GM18508 (cell line): ENCODE measurements around the gene VPS16.
"Not testable (repeated sequence)": the region's sequence is repeated elsewhere in the genome, so short reads cannot be mapped to it uniquely, and the experiment has no call there.

Experiments used
- ATAC-seq: cut with Tn5 transposase; IDR thresholded peaks from one replicate; pipeline ENCODE4 v1.9.1; 2021; ENCODE audit warnings: moderate number of reproducible peaks; ENCODE audit not compliant: insufficient read depth, unreplicated experiment

VPS16 gene

DNA sequence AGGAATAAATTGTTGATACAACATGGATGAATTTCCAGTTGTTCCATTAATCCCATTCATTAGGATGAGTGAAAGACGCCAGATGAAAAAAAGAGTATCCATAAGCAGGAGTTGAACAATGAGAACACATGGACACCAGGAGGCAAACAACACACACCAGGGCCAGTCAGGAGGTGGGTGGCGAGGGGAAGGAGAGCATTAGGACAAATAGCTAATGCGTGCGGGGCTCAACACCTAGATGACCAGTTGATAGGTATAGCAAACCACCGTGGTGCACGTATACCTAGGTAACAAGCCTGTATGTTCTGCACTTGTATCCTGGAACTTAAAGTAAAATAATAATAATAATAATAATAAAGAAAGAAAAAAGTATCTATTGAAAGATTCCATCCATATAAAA, 11.2 kb upstream of the VPS16 start:
- ATAC-seq = no peak

DNA sequence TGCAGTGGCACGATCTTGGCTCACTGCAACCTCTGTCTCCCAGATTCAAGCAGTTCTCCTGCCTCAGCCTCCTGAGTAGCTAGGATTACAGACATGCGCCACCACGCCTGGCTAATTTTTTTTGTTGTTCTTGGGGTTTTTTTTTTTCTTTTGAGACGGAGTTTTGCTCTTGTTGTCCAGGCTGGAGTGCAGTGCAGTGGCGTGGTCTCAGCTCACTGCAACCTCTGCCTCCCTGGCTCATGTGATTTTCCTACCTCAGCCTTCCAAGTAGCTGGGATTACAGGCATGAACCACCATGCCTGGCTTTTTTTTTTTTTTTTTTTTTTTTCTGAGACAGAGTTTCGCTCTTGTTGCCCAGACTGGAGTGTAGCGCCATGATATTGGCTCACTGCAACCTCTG, 9.3 kb upstream of the VPS16 start:
- ATAC-seq = not testable (repeated sequence)

DNA sequence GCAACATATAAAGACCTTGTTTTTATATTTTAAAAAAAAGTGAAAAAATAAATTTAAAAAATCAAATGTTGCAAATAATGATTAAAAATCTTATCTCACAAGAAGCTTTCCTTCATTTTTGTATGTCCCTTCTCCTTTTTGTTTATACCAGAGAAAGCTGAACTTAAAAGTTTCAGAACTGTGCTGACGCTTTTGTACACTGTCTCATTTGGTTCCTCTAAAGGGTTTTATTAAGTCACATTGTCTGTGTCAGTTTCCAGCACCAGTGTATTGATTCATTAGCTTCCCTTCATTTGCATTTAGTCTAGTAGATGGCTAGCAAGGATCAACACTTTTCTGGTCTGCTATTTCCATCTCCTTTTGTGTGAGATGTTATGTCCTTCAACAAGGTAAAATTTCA, 6.8 kb upstream of the VPS16 start:
- no peak for ATAC-seq

DNA sequence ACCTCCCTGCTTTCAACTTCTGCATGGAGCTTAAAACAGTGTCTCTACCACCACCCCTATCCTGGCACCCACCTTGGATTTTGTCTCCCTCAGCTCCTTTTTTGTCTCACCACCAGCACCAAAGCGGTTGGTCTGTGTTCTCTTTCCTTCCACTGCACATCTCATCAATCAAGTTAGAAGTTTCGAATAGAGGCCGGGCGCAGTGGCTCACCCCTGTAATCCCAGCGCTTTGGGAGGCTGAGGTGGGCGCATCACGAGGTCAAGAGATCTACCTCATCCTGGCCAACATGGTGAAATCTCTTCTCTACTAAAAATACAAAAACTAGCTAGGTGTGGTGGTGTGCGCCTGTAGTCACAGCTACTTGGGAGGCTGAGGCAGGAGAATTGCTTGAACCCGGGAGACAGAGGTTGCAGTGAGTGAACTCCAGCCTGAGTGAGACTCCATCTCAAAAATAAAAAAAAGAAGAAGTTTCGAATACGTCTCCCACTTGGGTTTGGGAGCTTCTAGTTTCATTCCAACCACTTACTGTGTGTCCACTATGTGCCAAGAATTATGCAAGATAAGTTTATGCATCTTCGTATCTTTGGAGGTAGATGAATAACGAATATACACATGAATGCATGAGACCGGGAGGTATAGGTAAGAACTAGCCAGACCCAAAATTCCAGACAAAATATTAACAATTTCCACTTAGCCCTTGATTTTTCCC, 6.0 kb upstream of the VPS16 start:
- no peak for ATAC-seq

DNA sequence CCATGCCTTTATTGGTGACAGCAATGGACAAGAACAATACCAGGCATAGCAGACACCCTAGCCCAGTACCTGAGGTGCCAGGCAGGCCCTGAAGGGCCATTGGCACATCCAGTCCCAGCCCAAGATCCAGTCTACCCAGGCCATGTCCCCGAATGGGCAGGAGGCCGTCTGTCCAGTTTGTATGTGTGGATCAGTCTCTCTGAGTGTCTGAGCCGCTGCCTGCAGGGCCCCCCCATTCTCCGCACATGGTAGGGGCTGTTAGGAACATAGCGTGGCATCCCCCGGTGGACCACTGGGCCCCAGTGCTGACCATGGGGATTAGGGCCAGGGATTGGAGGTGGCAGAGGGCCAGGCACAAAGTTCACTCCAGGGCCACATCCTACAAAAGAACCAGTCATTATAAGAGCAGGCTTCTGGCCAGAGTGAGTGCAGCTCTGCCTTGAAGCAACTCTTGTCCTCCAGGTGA, 5.2 kb upstream of the VPS16 start:
- ATAC-seq = no peak

DNA sequence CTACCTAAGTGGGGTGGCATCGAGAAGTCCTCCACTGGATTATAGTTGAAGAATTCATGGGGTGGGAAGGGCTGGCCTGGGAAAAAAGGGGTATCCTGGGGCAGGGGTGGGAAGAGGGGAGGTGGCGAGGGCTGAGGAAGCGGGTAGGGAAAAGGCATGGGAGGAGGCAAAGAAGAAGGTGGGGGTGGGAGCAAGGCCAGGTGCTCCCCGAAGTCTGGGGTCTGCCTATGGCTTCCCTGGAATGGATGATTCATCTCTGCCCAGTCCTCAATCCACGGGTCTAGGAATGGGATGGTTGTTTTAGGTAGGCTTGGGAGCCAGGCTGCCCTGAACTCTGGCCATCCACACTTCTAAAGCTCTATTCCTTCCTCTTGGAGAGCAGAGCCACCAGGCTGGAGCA, 4.5 kb upstream of the VPS16 start:
- ATAC-seq = no peak

DNA sequence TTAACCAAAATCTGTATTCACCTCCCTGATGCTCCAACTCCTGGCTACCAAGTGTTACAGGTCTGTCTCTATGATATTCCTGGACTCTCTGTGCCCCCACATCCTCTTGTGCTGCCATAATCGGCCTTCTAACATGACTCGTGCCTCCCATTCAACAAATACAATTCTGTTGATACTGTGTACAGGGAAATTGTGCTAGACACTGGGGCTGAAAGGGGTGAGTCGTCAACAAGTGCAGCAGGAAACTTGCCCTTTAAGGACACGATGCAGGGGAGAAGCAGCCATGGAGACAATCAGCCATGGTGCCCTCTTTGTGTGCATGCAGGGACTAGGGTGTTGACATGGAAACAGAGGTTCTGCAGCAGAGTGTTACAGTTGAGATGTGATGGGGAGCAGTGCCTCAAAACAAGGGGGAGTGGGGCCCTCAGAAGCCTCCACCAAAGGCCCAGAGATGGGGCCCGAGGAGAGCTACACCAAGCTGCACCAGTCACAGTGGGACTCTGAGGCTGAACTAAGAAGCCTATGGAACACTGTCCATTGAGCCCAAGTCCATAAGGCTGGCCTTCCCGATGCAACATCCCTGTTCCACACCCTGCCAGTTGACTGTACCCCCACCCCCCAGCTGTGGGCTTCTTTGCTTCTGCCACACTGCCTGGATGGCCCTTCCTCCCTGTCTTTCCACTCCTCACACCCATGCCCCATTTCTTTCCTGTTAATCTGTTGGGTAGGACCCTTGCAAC, 3.2 kb upstream of the VPS16 start:
- ATAC-seq = no peak

DNA sequence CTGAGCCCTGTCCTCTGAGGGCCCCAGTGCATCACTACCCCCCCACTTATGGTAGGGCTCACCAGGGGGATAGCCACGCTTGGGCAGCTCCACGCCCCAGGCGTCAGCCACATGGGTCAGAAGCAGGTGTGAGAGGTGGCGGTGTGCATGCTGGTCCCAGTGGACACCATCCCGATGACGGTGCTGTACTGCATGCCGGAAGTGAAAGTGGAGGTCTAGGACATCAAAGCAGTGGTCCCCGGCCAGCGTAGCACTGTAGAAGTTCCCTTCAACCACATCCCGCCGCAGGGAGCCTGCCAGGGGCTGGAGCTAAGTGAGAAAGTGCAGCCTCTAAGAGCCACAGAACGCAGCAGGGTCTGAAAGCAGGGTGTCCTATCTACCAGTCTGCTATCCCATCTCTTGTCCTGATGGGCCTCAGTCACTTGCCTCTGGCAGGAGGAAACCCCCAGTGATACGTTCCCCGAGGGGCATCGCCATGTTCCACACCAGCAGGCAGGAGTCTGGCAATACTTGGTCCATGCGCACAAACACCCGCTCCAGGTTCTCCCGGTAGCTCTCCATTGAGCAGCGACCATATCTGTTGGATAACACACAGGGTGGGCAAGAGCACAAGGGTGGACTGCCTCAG, 2.3 kb upstream of the VPS16 start:
- no peak for ATAC-seq

DNA sequence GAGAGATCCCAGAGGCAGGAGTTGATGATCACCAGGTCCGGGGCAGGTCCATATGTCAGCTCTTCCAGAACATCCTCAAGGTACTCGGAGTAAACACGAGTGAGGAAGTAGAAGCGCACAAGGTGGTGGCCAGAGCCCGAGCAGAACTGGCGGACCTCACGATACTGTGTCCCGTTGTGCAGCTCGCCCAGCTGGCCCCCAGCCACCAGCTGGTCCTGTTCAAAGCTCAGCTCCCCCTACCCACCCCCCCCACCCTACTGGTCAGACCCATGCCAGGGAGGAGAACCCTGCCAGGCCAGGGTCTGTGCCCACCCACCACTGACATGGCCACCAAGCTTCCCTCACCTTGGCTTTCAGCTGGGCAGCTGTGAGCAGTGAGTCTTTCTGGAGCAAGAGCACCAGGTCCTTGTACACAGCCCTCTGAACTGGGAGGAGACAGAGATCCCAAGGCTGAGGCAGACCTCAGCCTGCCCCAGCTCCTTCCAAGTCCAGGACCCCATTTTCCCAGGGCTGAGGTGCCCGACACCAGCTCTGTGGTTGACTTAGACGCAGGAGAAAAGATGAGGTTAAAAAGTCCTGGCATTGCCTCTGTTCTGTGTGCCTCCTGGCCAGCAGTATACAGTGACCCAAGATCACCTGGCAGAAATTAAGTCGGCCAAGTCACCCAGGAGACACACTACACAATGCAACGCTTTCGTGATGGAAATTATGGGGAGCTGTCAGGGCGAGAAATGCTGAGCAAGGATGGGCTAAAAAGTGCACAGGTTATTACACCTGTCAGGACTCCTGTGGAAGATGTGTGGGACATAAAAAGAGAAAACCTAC, 1.5 kb upstream of the VPS16 start:
- no peak for ATAC-seq

DNA sequence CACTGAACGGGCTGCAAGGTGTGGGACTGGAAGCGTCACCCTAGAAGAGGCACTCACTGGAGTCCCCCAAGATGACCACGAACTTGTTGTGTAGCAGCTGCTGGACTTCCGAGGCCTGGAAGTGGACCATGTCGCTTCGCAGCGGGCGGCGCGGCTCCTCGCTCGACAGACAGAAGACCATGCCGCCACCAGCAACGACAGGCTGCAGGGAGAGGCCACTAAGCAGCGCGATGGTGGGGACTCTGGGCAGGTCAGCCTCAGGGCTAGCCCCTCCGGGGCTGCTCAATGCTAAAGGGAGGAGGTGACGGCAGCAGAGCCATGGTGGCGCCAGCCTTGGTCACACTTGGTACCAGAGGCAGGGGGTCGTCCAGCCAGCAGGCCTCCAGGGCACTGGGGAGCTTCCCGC, 810 bp upstream of the VPS16 start:
- no peak for ATAC-seq

DNA sequence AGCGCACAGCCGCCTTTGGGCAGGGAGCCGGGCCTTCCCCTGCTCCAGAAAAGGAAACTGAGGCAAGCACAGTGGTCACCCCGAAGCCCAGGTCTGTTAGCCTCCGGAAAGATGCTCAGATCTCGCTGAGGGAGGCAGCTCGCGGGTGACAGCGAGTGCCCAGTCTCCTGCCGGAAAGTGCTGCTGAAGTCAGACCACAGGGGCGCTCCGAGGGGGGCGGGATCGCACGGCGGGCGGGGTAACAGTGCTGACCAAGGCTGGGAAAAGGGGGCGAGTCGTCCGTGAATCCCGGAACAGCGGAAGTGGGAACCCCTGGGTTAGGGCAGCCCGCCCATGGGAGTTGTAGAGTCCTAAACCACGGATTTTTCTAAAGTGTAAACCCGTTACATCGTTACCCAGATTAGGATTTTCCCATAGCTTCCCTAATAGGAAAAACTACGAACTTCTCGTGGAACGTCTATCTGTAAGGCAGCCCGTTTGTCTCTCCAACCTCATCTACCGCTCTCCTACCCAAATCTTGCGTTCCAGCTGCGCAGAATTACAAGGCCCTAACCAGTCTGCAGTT, 504 bp downstream of the VPS16 start:
- ATAC-seq = no peak

DNA sequence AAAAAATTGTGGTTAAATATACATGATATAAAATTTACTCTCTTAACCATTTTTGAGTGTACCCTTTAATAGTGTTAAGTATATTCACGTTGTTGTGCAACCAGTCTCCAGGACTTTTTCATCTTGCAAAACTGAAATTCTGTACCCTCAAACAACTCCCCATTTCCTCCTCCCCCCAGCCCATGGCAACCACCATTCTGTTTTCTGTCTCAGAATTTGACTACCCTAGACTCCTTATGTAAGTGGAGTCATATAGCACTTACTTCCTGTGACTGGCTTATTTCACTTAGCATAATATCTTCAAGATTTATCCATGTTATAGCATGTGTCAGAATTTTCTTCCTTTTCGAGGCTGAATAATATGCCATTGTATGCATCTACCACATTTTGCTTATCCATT, 5.1 kb downstream of the VPS16 start:
- ATAC-seq = no peak

DNA sequence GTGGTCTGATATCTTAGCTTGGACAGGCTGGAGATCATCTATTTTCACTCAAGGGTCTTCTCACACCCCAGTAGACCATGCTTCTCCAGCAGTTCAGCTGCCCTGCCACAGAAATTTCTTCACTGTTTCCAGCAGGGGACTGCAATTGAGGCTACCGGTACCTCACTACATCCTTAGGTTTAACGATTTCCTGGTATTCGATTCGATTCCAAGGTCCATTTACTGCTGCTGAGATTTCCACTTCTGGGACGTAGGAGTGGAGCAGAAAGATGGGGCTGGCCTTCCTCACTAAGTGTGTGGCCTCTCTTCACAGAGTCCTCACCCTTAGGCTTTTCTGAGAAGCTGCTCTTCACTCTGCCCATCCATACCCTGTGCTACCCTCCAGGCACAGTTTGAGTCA, 6.2 kb downstream of the VPS16 start:
- ATAC-seq = no peak

DNA sequence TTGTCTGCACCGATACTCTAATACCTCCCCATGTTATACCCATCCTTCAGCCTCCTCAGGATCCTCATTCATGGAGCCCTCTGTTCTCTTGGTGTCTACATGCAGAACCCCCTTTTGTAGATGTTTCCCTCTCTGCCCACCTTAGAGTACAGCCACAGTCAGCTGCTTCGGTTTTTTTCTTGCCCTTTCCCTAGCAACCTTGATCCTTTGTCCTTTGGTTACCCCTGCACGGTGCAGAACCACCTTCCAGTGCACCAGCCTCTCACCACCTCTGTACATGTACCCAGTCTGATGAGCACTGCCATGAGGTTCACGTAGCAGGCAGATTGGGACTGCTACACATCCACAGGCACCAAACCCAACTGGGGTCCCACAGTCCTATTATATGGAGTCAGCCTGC, 7.3 kb downstream of the VPS16 start:
- ATAC-seq = no peak

DNA sequence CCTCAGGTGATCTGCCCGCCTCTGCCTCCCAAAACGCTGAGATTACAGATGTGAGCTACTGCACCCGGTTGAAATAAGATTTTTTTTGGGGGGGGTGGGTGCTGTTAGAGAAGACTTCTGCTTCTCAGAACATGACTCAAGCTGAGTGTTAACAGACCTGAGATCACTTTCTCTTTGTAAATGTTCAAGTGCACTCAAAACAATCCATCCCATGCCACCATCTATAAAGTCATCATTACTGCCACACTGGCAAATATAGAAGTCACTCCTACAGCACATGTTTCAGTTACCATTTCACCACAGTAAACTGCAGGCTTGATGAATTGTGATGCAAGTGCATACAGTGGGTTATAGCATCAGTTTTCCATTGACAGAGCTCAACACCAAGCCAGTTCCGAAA, 9.0 kb downstream of the VPS16 start:
- no peak for ATAC-seq

DNA sequence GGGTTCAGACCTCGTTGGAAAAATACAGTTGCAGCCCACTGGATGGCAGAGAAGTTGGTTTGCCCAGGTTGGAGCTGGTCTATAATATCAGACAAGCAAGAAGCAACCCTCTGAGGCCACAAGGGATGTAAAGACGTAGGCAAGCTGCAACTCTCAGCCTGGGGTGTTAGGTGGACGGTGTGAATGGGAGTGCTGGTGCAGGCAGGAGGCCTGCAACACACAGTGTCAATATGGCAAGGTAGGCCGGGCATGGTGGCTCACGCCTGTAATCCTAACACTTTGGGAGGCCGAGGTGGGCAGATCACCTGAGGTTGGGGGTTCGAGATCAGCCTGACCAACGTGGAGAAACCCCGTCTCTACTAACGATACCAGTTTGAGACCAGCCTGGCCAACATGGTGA, 10.5 kb downstream of the VPS16 start:
- no peak for ATAC-seq

DNA sequence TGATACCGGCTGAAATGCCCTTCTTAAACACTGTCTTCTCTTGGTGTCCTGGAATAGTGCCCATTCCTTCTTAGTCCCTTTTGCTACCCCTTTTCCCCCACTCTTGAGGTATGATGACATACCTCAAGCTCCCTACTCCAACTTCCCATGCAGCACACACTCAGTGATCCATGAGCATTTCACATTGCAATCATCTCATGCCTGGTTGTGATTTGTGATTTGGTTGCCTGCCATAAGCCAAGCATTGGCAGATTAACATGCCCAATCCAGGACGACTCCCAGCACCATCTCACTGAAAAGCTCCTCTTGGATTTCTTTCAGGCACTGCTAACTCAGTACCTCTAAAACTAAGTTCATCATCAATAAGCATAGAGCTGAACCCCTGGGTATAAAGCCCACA, 18.0 kb downstream of the VPS16 start:
- no peak for ATAC-seq

DNA sequence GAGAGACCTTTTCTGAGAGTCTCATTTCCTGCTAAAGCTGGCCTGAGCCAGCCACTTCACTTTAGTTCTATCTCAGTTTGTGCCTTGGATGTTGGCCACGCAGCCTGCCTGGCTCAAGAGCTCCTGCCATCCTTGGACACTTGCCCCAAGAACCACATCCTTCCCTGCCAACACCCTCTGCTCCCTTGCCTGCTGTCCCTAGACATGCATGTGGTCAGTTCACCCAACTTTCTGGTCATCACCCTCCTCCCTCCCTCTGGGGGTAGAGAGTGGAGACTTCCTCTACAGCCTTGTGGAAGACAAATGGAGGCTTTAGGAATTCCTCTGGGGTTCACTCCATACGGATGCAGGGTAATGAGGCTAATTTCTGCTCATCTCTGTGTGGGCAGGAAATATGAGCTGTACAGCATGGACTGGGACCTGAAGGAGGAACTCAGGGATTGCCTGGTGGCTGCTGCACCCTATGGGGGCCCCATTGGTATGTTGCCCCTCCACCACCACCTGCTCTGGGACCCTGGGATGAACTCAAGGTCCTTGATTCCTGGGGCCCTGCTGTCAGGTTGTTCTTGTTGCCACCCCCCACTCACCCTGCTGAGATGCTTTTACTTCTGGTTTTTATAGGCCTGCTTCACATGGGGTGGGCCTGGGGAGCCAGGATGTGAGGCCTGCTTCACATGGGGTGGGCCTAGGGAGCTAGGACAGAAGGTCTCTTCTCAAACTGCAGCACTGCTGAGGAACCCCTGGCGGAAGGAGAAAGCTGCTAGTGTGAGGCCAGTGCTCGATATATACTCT, 19.0 kb downstream of the VPS16 start:
- no peak for ATAC-seq

DNA sequence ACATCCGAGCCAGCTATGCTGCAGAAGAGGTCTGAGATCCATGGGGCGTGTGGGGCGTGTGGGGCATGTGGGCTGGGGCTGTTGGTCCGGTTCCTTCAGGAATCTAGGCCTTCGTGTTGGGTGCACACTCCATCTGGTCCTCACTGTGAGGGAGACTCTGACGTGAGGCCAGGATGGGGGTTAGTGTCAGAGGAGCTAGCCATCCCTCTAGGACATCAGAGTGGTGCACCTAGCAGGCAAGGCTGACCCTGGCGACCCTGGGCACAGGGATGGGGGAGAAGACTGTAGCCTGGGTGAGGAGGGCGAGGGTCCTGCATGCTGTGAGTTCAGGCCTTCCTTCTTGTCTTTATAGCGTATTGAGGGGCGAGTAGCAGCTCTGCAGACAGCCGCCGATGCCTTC, 24.1 kb downstream of the VPS16 start:
- no peak for ATAC-seq

DNA sequence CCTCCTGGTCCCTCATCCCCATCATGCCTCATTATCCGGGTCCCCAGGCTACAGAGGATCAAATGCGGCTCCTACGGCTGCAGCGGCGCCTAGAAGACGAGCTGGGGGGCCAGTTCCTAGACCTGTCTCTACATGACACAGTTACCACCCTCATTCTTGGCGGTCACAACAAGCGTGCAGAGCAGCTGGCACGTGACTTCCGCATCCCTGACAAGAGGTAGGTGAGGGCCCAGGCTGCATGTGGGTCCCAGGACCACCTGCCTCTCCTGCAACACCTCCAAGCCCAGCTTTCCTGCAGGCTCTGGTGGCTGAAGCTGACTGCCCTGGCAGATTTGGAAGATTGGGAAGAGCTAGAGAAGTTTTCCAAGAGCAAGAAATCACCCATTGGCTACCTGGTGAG, 24.6 kb downstream of the VPS16 start:
- ATAC-seq = no peak
